HG03442 (cell line): ENCODE data around the gene PUM1.
"Not testable (repeated sequence)": the region's sequence is repeated elsewhere in the genome, so short reads cannot be mapped to it uniquely, and the experiment has no call there.

Experiments
- ATAC-seq: cut with Tn5 transposase; IDR thresholded peaks from one replicate; pipeline ENCODE4 v1.9.1; 2021; ENCODE audit warnings: mild to moderate bottlenecking, moderate library complexity; ENCODE audit not compliant: unreplicated experiment

The PUM1 gene, protein sequence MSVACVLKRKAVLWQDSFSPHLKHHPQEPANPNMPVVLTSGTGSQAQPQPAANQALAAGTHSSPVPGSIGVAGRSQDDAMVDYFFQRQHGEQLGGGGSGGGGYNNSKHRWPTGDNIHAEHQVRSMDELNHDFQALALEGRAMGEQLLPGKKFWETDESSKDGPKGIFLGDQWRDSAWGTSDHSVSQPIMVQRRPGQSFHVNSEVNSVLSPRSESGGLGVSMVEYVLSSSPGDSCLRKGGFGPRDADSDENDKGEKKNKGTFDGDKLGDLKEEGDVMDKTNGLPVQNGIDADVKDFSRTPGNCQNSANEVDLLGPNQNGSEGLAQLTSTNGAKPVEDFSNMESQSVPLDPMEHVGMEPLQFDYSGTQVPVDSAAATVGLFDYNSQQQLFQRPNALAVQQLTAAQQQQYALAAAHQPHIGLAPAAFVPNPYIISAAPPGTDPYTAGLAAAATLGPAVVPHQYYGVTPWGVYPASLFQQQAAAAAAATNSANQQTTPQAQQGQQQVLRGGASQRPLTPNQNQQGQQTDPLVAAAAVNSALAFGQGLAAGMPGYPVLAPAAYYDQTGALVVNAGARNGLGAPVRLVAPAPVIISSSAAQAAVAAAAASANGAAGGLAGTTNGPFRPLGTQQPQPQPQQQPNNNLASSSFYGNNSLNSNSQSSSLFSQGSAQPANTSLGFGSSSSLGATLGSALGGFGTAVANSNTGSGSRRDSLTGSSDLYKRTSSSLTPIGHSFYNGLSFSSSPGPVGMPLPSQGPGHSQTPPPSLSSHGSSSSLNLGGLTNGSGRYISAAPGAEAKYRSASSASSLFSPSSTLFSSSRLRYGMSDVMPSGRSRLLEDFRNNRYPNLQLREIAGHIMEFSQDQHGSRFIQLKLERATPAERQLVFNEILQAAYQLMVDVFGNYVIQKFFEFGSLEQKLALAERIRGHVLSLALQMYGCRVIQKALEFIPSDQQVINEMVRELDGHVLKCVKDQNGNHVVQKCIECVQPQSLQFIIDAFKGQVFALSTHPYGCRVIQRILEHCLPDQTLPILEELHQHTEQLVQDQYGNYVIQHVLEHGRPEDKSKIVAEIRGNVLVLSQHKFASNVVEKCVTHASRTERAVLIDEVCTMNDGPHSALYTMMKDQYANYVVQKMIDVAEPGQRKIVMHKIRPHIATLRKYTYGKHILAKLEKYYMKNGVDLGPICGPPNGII

DNA sequence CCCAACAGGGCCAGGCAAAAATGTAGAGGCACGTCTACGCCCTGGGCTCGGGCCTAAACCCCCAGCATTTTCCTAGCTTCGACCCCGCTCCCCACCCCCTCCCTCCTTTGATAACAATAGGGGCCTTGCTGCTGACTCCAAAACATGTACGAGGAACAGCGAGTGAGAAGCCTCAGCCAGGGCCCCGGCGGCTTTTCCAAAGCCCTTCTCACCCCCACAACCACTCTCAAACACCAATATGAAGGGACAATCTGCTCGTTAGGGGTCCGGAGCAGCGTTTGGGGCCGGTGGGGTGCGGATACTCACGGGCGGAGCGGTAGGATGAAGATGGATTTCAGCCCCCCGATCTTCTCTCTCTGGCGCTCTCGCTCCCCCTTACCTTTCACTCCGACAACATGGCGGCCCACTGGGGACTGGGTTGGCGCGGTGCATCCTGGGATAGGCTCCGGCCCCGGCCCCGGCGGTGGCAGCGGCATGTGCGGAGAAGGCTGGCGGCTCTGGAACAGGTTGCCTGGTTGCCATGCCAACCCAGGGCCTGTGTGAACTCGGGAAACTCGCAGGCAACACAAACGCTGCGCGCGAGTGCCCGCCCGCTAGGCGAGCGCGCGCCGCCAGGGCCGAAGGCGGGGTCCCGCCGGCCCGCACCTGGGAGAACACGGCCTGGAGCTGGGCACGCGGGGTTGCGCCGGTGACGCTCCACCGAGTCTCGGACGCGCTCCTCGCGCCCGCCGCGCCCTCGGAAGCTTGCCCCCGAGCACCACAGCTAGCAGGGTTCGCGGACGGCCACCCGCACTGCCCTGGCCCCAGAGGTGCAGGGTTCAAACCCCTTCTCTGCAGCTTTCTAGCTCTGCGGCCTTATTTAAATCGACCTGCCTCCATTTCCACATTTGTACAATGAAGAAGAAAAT, at the start of gene PUM1:
Gene PUM1, minus strand, starts transcription at position 408 of the 908 bp plus-strand sequence. CDS start 6,151 bp downstream, outside the sequence.
- peak; percentile 93 for ATAC-seq

DNA sequence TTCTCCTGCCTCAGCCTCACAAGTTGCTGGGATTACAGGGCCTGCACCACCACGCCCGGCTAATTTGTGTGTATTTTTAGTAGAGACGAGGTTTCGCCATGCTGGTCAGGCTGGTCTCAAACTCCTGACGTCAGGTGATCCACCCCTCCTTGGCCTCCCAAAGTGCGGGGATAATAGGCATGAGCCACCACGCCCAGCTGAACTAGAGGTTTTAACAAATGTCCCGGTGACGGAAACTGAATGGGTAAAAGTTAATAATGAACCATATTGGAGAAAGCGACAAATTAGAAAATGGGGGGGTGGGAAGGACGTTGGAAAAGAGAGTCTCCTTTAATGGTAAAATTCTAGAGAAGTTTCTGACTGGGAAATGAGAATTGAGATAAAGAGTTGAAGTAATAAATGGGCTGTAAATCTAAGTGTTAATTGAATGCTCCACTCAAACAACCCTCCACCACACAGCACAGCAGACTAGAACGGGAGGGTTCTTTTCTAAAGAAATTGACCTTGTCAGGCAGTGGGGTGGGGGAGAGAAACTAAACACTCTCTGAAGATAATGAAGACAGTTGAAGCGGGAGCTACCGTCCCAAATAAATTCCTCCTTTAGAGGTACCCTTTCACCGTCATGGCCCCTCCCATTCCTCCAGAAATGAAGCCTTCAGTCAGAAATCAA, 46.9 kb upstream of the PUM1 start:
- ATAC-seq: no peak

DNA sequence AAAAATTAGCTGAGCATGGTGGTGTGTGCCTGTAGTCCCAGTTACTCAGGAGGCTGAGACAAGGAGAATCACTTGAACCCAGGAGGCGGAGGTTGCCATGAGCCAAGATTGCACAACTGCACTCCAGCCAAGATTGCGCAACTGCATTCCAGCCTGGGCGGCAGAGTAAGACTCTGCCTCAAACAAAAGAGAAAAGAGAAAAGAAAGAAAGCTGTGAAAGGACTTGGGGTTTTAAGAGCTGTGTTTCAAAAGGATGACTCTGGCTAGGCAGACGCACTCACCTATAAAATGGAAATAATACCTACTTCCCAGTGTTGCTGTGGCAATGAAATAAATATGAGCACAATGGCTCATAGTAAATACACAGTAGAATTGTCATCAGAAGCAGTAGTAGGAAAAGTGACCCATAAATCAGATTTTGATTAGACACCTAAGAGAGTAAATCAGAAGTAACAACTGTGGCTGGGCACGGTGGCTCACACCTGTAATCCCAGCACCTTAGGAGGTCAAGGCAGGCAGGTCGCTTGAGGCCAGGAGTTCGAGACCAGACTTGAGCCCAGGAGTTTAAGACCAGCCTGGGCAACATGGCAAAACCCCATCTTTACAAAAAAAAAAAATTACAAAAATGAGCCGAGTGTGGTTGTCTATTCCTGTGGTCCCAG, 45.9 kb upstream of the PUM1 start:
- no peak for ATAC-seq

DNA sequence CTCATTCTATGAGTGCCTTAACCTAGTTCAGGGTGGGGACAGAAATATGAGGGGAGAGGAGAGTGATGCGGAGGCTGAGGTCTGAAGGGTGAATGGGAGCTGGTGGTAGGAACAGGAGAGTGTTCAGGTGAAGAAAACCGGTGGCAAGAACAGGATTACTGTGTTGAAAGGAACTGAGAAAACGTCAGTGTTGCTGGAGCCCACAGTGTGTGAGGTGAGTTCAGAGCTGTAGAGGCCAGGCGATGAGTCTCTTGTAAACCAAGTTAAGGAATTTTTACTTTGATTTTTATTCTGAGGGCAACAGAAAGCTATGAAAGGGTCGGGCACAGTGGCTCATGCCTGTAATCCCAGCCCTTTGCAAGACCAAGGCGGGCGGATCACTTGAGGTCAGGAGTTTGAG, 45.3 kb upstream of the PUM1 start:
- ATAC-seq: no peak

DNA sequence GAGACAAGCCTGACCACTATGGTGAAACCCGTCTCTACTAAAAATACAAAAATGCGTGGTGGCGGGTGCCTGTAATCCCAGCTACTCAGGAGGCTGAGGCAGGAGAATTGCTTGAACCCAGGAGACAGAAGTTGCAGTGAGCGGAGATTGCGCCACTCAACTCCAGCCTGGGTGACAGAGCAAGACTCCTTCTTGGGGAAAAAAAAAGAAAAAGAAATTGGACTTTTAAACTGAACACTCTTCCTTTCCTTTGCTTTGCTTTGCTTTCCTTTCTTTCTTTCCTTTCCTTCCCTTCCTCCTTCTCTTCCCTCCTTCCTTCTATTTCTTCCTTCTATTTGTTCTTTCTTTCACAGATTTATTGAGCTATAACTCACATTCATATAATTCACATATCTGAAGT, 43.3 kb upstream of the PUM1 start:
- ATAC-seq: no peak

DNA sequence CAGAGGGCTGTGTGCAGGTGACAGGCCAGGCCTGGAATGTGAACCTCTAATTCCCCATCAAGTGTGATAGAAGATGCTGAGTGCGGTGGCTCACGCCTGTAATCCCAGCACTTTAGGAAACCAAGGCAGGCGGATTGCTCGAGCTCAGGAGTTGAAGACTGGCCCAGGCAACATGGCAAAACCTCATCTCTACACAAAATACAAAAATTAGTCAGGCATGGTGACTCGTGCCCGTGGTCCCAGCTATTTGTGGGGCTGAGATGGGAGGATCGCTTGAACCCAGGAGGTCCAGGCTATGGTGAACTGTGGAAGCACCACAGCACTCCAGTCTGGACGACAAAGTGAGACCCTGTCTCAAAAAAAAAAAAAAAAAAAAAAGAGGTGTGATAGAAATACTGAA, 40.1 kb upstream of the PUM1 start:
- no peak for ATAC-seq

DNA sequence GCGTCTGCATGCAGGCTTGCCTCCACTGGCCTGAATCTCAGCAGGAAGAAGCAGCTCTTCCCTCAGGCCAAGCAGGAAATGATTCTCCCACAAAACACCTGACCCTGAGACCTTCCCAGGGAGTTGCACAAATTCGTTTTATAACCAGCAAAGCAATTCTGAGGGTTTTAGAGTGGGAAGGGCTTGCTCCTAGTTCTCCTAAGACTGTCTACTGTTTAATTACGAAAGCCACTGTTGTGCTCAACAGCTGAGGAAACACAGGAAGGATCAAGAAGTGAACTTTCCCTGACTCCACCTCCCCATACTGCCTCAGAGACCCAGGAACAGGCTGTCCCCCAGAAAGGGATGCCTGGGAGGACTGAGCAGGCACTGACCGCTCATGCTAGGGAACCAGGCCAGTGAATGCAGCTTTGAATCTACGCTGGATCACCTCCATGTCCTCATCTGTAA, 37.0 kb upstream of the PUM1 start:
- ATAC-seq: no peak

- no peak for ATAC-seq
Observed at GRCh38 chr1:31101147-31101502, 35.6 kb upstream of the PUM1 start.

- ATAC-seq: no peak
Observed at GRCh38 chr1:31099293-31100032, 33.9 kb upstream of the PUM1 start.

DNA sequence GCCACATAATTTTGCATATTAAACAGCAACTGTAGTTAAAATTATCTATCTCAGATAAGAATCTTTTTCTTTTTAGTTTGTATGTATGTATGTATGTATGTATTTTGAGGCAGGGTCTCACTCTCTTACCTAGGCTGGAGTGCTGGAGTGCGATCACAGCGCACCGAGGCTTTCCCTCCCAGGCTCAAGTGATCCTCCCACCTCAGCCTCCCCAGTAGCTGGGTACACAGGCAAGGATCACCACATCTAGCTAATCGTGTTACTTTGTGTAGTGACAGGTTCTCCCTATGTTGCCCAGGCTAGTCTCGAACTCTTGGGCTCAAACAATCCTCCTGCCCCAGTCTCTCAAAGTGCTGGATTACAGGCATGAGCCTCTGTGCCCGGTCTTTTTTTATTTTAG, 30.5 kb upstream of the PUM1 start:
- no peak for ATAC-seq

GRCh38 chr1:31095298-31095981, 29.9 kb upstream of the PUM1 start:
- ATAC-seq: no peak

DNA sequence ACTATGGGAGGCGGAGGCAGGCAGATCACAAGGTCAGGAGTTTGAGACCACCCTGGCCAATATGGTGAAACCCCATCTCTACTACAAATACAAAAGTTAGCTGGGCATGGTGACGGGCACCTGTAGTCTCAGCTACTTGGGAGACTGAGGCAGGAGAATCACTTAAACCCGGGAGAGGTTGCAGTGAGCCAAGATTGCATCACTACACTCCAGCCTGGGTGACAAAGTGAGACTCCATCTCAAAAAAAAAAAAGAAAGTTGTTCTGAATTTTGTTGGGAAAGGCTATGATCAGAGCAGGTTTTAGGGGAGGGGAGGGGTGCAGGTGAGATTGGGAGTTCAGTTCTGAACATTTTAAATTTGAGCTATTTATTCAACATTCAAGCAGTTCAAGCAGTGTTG, 22.6 kb upstream of the PUM1 start:
- ATAC-seq: not testable (repeated sequence)

- no peak for ATAC-seq
Observed at GRCh38 chr1:31084782-31085569, 19.5 kb upstream of the PUM1 start.

- ATAC-seq: no peak
Observed at GRCh38 chr1:31082385-31082784, 16.9 kb upstream of the PUM1 start.

DNA sequence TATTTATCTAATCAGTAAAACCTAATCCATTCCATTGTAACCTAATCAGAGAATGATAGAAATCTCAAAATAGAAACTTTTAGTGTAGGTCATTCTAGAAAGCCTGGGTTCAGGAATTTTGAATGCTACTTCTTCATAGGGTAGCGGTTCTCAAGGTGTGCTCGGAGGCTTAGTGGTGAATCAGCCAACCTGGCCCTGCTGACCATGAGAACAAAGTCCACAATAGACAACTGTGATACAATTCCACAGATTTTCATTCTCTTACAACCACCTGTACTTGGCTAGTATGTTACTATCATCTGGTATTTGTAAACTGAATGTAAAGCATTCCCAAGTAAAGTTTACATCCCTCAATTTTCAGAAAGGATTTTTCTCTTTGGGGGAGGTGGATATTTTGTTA, 7.5 kb upstream of the PUM1 start:
- no peak for ATAC-seq

GRCh38 chr1:31072304-31072746, 6.8 kb upstream of the PUM1 start:
- ATAC-seq: no peak

DNA sequence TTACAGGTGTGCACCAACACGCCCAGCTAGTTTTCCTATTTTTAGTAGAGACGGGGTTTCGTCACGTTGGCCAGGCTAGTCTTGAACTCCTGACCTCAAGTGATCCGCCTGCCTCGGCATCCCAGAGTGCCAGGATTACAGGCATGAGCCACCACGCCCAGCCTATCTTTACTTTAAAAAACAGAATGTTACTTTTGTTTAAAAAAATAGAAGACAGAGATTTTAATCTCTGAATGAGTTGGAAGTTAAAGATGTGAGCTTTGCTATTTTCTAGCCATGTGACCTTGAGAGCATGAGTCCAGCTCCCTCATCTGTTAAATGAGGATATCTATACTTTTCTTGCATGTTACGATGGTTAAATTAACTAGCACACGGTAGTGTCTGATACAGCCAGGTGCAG, 3.9 kb upstream of the PUM1 start:
- ATAC-seq: no peak
